Astrocyte (in vitro differentiated cells and primary cell): ENCODE measurements around the gene UTS2R.

Source experiments
- EZH2 ChIP-seq: IDR thresholded peaks from 2 replicates; pipeline ENCODE4 v1.6.1; 2012; ENCODE audit warnings: mild to moderate bottlenecking, low read length, inconsistent platforms; ENCODE audit not compliant: insufficient read depth
- TF ChIP-seq, protein P1 (sequence below): IDR thresholded peaks from 2 replicates; pipeline ENCODE4 v1.5.1; 2011; ENCODE audit warnings: low read depth, mild to moderate bottlenecking, inconsistent platforms, low read length, moderate library complexity; ENCODE audit not compliant: insufficient read depth

DNA sequence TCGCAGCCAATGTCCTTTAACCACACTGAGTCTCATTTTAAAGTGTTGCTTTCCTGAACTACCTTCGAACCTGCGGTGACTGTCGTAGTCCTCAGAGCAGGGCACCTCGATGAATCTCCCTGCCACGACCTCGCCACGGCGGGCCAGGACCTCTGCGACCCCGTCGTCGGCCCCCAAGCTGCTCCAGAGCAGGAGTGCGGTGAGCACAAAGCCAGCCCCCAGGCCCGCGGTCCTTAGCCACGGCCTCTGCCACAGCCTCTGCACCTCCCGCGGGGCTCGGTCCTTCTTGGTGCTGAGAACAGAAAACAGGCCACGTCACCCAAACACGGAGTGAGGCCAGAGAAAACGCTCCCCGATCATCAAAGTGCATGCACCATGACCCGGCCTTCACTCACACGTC lies 43.8 kb downstream of the UTS2R start:
- TF ChIP-seq, protein P1, sequence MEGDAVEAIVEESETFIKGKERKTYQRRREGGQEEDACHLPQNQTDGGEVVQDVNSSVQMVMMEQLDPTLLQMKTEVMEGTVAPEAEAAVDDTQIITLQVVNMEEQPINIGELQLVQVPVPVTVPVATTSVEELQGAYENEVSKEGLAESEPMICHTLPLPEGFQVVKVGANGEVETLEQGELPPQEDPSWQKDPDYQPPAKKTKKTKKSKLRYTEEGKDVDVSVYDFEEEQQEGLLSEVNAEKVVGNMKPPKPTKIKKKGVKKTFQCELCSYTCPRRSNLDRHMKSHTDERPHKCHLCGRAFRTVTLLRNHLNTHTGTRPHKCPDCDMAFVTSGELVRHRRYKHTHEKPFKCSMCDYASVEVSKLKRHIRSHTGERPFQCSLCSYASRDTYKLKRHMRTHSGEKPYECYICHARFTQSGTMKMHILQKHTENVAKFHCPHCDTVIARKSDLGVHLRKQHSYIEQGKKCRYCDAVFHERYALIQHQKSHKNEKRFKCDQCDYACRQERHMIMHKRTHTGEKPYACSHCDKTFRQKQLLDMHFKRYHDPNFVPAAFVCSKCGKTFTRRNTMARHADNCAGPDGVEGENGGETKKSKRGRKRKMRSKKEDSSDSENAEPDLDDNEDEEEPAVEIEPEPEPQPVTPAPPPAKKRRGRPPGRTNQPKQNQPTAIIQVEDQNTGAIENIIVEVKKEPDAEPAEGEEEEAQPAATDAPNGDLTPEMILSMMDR = no peak
- TF ChIP-seq EZH2 = no peak
